PFSK-1 (cell line): ENCODE data around the gene ITGA6.

ENCODE experiments used
- FOXP2 ChIP-seq: optimal IDR thresholded peaks from 2 replicates; pipeline ENCODE3; 2011; ENCODE audit warnings: borderline replicate concordance, control low read depth, inconsistent platforms; ENCODE audit not compliant: insufficient read depth; ENCODE audit errors: extremely low read length, extremely low read depth
- POLR2AphosphoS5 ChIP-seq: IDR thresholded peaks from 2 replicates; pipeline ENCODE4 v1.6.1; 2012; ENCODE audit warnings: low read depth, mild to moderate bottlenecking, control low read depth, low read length, moderate library complexity
- REST ChIP-seq, 2 experiments: IDR thresholded peaks; 2 replicates each; pipeline versions ENCODE4 v1.6.1 to v1.8.0; 2011 to 2012; ENCODE audit warnings: low read depth in 2 of 2, low read length in 2 of 2, control low read depth in 1 of 2, inconsistent platforms in 1 of 2, mild to moderate bottlenecking in 1 of 2, moderate library complexity in 1 of 2; ENCODE audit not compliant: insufficient read depth in 1 of 2
- SIN3A ChIP-seq: IDR thresholded peaks from 2 replicates; pipeline ENCODE4 v1.6.1; 2012; ENCODE audit warnings: mild to moderate bottlenecking, low read length, moderate library complexity, borderline replicate concordance; ENCODE audit not compliant: insufficient read depth
- TAF1 ChIP-seq: IDR thresholded peaks from 2 replicates; pipeline ENCODE4 v1.6.1; 2012; ENCODE audit warnings: low read length, control low read depth, borderline replicate concordance; ENCODE audit not compliant: insufficient read depth

The ITGA6 gene

GRCh38 chr2:172550419-172550818, 123.0 kb downstream of the ITGA6 start:
- TF ChIP-seq POLR2AphosphoS5, result no peak
- no peak for TF ChIP-seq SIN3A
- no peak for TF ChIP-seq REST (IDR thresholded peaks at IDR 0.05; ENCODE audit: insufficient read depth in 1 of 2, low read depth in 2 of 2, low read length in 2 of 2)
- no peak for TF ChIP-seq FOXP2
- TF ChIP-seq TAF1, result no peak

DNA sequence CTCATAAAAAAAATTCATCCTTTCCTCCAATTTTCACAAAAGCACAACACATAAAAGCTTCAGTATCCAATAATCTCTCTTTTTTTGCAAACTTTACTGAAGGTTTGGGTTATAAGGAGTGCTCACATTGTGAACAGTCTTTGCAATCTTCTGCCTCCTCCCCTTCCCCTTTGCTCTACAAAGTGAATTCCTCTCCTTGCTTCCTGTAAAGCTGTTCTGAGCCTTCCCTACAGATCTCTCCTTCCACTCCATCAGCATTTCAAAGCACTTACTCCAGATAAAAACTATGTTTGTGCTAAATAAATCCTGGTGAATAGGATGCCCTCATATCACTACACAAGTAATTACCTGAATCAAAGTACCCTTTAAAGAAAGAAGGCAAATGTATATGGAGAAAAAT, 123.9 kb downstream of the ITGA6 start:
- no peak for TF ChIP-seq POLR2AphosphoS5
- TF ChIP-seq FOXP2, result no peak
- TF ChIP-seq TAF1, result no peak
- TF ChIP-seq REST (IDR thresholded peaks at IDR 0.05; ENCODE audit: insufficient read depth in 1 of 2, low read depth in 2 of 2, low read length in 2 of 2), result no peak

DNA sequence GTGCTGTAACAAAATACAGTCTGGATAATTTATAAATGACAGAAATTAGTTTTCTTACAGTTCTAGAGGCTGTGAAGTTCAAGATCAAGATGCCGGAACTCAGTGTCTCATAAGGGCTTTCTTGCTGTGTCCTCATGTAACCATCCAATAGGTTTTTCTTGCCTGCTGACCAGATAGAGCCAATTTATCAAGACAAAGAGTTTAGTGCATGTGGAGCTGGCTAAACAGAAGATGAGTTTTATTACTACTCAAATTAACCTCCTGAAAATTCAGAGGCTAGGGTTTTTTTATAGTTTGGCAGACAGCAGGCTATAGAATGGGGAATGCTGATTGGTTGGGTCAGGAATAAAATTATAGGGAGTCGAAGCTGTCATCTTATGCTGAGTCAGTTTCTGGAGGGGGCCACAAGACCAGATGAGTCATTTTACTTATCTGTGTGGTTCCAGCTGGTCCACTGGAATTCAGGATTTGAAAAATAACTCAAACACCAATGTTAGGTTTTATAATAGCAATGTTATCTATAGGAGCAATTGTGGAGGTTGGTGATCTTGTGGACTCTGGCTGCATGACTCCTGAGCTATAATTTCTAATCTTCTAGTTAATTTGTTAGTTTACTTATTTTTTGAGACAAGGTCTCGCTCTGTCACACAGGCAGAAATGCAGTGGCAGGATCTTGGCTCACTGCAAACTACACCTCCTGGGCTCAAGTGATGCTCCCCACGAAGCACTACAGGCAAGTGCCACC, 125.3 kb downstream of the ITGA6 start:
- TF ChIP-seq REST (IDR thresholded peaks at IDR 0.05; ENCODE audit: insufficient read depth in 1 of 2, low read depth in 2 of 2, low read length in 2 of 2) (no peak), FOXP2 (no peak), SIN3A (no peak), POLR2AphosphoS5 (no peak), TAF1 (no peak)

DNA sequence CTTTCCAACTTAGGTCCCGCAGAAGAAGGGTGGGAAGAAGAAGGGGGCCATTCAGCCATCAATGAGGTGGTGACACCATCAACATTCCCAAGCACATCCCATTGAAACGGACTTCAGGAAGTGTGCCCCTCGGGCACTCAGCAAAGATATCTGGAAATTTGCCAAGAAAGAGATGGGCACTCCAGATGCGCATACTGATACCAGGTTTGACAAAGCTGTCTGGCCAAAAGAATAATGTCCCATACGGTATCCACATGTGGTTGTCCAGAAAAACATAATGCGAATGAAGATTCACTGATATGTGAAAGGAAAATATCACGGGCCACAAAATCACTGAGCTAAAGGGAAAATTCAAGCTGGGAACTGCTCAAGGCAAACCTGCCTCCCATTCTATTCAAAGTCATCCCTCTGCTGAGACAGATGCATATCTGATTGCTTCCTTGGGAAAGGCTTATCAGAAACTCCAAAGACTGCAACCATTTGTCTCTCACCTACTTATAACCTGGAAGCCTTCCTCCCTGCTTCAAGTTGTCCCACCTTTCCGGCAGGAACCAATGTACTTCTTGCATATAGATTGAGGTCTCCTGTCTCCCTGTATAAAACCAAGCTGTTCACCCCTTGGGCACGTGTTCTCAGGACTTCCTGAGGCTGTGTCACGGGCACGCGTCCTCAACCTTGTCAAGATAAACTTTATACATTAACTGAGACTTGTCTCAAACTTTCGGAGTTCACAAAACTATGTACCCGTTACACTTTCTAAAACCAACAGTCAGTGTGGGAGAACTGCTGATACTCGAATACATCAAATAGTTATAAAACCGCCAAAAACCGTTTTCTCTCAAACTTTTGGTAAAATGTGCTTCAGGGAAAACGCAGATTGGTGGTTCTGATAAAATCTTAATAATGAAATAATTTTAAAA, 127.2 kb downstream of the ITGA6 start:
- no peak for TF ChIP-seq SIN3A

GRCh38 chr2:172555272-172555521, 127.8 kb downstream of the ITGA6 start:
- no peak for TF ChIP-seq SIN3A
- TF ChIP-seq POLR2AphosphoS5, result no peak
- TF ChIP-seq REST (IDR thresholded peaks at IDR 0.05; ENCODE audit: insufficient read depth in 1 of 2, low read depth in 2 of 2, low read length in 2 of 2), result no peak
- TF ChIP-seq FOXP2, result no peak
- no peak for TF ChIP-seq TAF1
